Head of caudate nucleus (tissue), 42 donors: ENCODE data around the gene IKZF4.
"Not testable (repeated sequence)": the region's sequence is repeated elsewhere in the genome, so short reads cannot be mapped to it uniquely, and the experiment has no call there.

Experiments
- DNase-seq, 42 donors: peaks; one replicate each; pipeline versions ENCODE4 v3.0.0 to v3.0.0-alpha.2; 2020 to 2021; ENCODE audit warnings: mixed read lengths in 7 of 42
- intact Hi-C: fragments of 100-400 bp; cut with DNase I; formaldehyde crosslinking; loops from one replicate; pipeline ENCODE4 v1.15.0; 2022

The IKZF4 gene

DNA sequence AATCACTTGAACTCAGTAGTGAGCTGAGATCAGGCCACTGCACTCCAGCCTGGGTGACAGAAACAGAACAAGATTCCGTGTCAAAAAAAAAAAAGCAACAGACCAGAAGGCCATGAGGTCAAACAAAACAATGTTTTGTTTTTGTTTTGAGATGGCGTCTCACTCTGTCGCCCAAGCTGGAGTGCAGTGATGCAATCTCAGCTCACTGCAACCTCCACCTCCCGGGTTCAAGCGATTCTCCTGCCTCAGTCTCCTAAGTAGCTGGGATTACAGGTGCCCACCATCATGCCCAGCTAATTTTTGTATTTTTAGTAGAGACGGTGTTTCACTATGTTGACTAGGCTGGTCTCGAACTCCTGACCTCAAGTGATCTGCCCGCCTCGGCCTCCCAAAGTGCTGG, 57.1 kb downstream of the IKZF4 start:
- intact Hi-C loops, DNase-seq: not testable (repeated sequence)

DNA sequence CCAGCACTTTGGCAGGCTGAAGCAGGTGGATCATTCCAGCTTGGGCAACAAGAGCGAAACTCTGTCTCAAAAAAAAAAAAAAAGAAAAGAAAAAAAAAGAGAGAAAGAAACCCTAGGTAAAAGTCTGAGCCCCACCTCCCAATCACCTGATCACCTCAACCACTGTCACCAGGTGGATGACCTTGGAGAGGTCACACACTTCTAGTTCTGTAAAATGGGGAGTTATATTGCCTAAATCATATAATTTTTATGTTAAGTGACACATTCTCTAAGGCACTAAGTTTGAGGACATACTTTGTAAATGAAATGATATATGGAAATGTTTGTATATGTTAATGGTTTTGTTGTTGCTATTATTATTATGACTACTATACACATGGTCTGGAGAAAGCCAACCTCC, 57.6 kb downstream of the IKZF4 start:
- no peak for DNase-seq
- intact Hi-C loops, result no loop called here

DNA sequence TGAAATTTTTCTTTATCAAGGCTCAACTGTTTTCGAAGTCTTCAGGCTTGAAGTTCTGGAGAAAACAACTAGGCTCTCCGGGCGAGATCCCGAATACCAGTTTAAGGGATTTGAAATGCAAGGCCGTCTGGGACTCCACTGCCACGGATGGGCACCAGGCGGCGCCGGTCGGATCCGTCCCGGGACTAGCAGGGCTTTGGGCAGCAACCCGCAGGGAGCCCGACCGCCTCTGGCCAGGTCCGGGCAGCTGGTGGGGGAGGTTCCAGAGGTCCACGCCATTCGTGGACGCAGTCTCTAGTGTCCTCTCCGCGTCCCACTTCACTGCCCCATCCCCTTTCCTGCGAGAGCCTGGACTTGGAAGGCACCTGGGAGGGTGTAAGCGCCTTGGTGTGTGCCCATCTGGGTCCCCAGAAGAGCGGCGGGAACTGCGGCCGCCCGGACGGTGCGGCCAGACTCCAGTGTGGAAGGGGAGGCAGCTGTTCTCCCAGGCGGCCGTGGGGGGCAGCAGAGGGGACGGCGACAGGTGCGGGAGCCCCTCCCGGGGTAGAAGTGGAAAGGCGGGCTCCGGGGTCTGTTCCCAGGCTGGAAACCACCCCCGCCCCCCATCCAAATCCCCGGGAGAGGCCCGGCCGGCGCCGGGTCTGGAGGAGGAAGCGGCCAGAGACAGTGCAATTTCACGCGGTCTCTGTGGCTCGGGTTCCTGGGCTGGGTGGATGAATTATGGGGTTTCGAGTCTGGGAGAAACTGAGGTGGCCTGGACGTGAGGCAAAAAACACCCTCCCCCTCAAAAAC, 58.3 kb downstream of the IKZF4 start:
- intact Hi-C loops, result no loop called here
- DNase-seq, result peak; percentile 71 to 97 (median 90)

DNA sequence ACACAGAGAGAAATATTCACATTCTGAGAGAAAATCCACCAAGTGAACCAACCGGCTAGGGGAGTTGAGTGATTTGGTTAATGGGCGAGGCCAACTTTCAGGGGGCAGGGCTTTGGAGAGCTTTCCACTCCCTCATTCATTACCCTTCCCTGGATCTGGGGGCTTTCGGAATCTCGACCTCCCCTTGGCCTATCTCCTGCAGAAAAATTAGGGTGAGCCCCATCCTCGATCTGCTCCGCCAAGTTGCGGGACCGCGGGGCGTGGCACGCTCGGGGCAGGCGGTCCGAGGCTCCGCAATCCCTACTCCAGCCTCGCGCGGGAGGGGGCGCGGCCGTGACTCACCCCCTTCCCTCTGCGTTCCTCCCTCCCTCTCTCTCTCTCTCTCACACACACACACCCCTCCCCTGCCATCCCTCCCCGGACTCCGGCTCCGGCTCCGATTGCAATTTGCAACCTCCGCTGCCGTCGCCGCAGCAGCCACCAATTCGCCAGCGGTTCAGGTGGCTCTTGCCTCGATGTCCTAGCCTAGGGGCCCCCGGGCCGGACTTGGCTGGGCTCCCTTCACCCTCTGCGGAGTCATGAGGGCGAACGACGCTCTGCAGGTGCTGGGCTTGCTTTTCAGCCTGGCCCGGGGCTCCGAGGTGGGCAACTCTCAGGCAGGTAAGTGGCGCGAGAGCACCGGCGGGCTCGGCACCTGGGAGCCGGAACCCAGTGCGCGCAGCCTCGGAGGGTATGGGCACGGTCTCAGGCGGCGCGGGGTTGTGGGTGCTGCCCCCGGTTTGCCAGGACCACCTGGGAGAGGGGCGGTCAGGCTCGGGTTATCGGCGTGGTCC, 59.1 kb downstream of the IKZF4 start, which contains the start of gene ERBB3:
TSS of gene ERBB3 (plus strand) at position 443 of the 833 bp plus-strand sequence. CDS start at position 579, 136 bp downstream.
- DNase-seq, result peak; percentile 65 to 94 (median 84)
- intact Hi-C loops, result no loop called here

DNA sequence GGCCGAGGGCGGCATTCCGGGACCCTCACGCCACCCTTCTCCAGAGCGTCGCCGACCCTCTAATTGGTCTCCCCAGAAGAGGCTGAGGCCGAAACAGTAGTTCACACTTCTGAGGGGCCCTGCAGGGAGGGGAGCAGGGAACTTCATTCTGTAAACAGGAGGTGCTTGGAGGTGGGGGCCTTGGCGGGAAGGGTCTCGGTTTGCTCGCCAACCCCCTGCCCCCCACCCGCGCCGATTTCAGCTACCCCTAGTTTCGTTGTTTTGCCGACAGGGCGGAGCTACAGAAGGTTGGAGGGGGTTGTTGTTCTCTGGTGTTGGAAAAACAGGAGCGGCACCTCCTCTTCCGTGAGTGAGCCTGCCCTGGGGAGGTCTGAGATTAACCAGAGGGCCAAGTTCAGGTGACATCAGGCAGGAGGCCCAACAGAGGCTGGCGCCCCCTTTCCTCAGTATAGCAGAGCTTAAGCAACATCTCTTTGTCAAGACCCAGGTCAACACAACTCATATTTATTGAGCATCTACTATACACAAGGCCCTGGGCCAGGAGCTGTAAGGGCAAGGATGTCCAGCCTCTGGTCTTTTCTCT, 59.8 kb downstream of the IKZF4 start:
- intact Hi-C loops, result no loop called here

DNA sequence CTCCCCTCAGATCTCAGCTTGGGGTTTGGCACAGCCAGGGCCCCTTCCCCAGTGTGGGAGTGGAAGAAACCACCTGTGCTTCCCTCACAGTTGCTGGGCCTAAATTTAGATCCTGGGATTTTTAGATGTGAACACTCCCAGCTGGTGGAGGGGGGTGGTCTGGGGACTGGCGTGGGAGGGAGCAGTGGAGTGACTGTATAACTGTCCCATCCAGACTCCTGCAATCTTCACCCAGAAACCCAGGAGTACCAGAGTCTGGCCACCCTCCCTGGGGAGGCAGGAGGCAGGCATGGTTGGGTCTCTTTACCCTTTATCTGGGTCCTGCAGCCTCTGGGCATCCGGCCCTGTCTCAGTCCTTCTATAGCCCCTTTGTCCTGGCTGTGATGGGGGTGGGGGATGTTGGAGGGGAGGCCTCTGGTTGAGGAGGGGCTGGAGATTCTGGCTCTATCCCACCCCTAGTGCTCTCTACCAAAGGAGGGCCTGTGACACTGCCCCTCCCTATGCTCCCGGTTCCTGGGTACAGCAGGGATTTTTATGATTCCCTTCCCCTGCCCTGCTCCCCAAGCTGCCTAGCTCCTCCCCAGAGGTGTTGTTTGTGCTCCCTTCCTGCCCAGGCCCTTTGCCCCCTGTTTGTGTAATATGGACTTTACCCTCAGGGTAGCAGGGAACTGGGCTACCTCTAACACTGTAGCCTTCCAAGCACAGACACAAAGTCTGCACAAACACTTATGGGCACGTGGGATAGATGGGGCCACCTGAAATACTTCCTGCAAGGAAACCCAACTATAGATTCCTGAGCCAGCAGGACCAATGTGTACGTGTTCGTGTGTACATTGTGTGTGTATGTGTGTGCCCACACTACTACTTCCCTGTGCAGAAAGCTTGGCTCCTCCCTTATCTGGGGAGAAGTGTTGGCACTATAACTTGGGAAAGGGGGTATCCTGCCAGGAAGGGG, 60.8 kb downstream of the IKZF4 start:
- peak; percentile 51 to 93 (median 76) for DNase-seq
- intact Hi-C loops, result no loop called here

More for the DNA sequence above, 59.8 kb downstream of the IKZF4 start:
- DNase-seq, result peak in 8 of 42 donors; percentile 5 to 45 (median 11)

DNA sequence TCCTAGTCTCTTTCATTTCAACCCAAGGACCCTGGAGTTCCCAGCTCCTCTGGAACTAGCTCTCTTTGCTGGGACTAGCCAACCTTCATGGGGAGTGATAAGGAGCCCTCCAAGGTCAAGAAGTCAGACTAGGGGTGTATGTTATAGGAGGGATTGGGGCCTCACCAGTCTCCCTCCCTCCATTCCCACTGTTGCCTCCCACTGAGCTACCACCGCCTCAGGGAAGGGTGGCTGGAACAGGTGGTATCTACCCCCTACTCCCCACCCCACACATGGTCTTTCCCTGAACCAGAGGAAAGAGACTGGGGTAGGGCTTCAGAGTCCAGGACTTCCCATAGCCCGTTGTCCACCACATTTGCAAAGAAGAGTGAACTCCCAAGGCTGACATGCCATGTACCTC, 61.5 kb downstream of the IKZF4 start:
- intact Hi-C loops, result no loop called here
- peak in 3 of 42 donors; percentile 2 to 27 (median 10) for DNase-seq

DNA sequence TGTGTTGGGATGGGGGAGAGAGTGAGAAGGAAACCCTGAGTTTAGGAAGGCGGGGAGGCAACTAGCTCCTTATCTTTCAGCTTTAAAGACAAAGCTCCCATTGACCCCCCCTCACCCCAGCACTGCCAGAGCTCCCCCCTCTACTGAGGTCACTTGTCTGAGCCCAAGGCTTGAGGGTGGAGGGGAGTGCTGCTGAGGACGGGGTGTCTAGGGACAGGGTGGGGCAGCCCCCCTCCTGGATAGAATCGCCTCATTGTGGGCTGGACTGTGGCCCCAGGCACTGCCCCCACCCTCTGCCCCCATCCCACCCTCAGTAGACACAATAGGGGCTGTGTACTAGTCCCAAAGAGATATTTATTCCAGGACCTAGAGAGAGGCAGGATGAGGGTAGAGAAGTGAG, 62.1 kb downstream of the IKZF4 start:
- DNase-seq, result peak; percentile 75 to 98 (median 92)
- intact Hi-C loops, result no loop called here

DNA sequence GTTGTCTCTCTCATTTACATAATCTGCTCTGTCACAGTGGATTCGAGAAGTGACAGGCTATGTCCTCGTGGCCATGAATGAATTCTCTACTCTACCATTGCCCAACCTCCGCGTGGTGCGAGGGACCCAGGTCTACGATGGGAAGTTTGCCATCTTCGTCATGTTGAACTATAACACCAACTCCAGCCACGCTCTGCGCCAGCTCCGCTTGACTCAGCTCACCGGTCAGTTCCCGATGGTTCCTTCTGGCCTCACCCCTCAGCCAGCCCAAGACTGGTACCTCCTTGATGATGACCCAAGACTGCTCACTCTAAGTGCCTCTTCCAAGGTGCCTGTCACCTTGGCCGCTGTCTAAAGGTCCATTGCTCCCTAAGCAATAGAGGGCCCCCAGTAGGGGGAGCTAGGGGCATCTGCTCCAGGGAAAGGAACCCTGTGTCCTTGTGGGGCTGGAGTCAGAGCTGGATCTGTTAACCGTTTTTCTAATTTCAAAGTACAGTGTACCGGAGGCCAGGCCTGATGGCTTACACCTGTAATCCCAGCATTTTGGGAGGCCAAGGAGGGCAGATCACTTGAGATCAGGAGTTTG, 64.2 kb downstream of the IKZF4 start:
- peak in 14 of 42 donors; percentile 8 to 63 (median 26) for DNase-seq
- intact Hi-C loops, result no loop called here

DNA sequence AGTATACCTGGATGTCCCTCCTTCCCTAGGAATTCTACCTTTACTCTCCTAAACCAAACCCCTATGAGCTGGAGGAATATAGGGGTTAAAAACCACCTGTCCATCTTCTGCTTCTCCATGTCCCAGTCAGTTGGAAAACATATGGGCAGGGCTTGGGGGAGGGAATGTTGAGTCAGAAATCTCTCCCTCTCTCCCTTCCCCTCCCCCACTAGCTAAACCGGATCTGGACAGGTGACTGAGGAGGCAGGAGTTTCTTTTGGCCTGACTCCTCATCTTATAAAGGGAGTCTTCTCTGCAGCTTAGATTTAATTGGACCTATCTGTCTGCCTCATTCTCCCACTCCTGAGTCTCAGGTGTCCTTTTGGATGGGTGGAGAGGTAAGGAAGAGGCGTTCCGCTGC, 65.3 kb downstream of the IKZF4 start:
- intact Hi-C loops, result no loop called here
- DNase-seq, result no peak

DNA sequence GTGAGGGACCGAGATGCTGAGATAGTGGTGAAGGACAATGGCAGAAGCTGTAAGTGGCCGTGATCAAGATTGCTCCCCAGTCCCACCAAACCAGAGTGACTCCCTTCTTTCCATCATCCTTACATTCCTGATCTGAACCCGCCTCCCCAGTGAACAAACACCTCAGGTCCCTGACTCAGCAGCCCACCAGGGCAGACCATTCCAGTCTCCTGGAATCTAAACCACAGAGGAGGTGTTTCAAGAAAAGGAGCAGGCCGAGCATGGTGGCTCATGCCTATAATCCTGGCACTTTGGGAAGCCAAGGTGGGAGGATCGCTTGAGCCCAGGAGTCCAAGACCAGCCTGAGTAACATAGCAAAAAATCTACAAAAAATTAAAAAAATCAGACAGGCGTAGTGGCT, 65.8 kb downstream of the IKZF4 start:
- no peak for DNase-seq
- intact Hi-C loops, result no loop called here

DNA sequence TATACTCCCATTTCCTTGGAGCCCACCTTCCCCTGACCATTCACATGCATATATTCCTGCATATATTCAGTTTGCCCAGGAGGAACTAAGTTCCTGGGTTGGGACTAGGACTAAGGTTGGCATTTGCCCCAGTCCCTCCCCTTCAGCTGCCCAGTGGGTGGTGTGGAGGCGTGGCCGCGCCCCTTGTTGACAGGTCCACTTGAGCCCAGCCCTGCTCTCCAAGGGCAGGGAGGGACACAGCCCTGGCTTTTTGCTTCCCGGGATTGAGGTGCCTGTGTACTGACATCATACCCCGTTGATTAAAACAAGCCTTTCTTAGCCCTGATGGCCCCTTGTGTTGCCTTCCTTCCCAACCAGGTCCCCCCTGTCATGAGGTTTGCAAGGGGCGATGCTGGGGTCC, 66.4 kb downstream of the IKZF4 start:
- intact Hi-C loops, result no loop called here
- peak in 23 of 42 donors; percentile 18 to 81 (median 45) for DNase-seq
